ENCODE measurements around the gene LITAF. TPM values are rescaled to one million over a fixed set of nuclear protein-coding genes. Genes with fewer than 3 reads are reported as not detected.

Gene LITAF
- total RNA-seq, 2 experiments from 2014 or later = 12.2 to 43.2 TPM

- ChIA-PET CTCF (ENCODE audit: unreplicated experiment) (no interaction called here), POLR2A (no interaction called here)
- Histone ChIP-seq H3K4me2 (ENCODE audit: low read length) (no peak overlapping the region), H3K79me2 (ENCODE audit: insufficient read depth, low read depth, low read length) (no peaks in the 10 kb centered on the region), H3K36me3 (ENCODE audit: insufficient read depth, low read length) (no peaks in the 10 kb centered on the region), H3K9me3 (ENCODE audit: low read length) (no peaks in the 10 kb centered on the region), H4K20me1 (ENCODE audit: insufficient read depth, low read length) (no peaks in the 10 kb centered on the region; the same call in 1 of the 2 replicates), H3K27ac (ENCODE audit: low read depth, low read length, poor library complexity, severe bottlenecking) (no peak overlapping the region), H3K4me3 (ENCODE audit: low read depth, low read length, poor library complexity, severe bottlenecking) (no peak overlapping the region), H3K9me2 (ENCODE audit: insufficient read depth, low read length) (no peaks in the 10 kb centered on the region), H3K4me1 (ENCODE audit: insufficient read depth, low read length, poor library complexity, severe bottlenecking) (peaks cover 11% of the 10 kb centered on the region), H2AFZ (ENCODE audit: low read length) (no peak overlapping the region)
- DNase-seq (ENCODE audit: low spot score) = no peak
- no TSS peak for BruUV-seq (replicated peaks)
- TF ChIP-seq CTCF (conservative IDR thresholded peaks at IDR 0.05; ENCODE audit: low read length) (no peak), EZH2phosphoT487 (IDR thresholded peaks at IDR 0.05; ENCODE audit: borderline replicate concordance, low read depth, low read length) (no peak)
- intact Hi-C loops (cut with micrococcal nuclease; ENCODE audit: unreplicated experiment) = no loop called here
Measured at GRCh38 chr16:11570806-11571205, 15.9 kb downstream of the LITAF start.

- ChIA-PET CTCF (ENCODE audit: unreplicated experiment) (no interaction called here), POLR2A (no interaction called here)
- TF ChIP-seq CTCF (conservative IDR thresholded peaks at IDR 0.05; ENCODE audit: low read length) (no peak), EZH2phosphoT487 (IDR thresholded peaks at IDR 0.05; ENCODE audit: borderline replicate concordance, low read depth, low read length) (no peak)
- Histone ChIP-seq H3K27ac (ENCODE audit: low read depth, low read length, poor library complexity, severe bottlenecking) (no peak overlapping the region), H3K9me2 (ENCODE audit: insufficient read depth, low read length) (no peaks in the 10 kb centered on the region), H2AFZ (ENCODE audit: low read length) (no peak overlapping the region), H3K4me2 (ENCODE audit: low read length) (no peak overlapping the region), H3K9me3 (ENCODE audit: low read length) (no peaks in the 10 kb centered on the region), H3K79me2 (ENCODE audit: insufficient read depth, low read depth, low read length) (no peaks in the 10 kb centered on the region), H3K4me3 (ENCODE audit: low read depth, low read length, poor library complexity, severe bottlenecking) (no peak overlapping the region), H3K4me1 (ENCODE audit: insufficient read depth, low read length, poor library complexity, severe bottlenecking) (peaks cover 11% of the 10 kb centered on the region), H3K36me3 (ENCODE audit: insufficient read depth, low read length) (no peaks in the 10 kb centered on the region), H4K20me1 (ENCODE audit: insufficient read depth, low read length) (no peaks in the 10 kb centered on the region; the same call in 1 of the 2 replicates)
- intact Hi-C loops (cut with micrococcal nuclease; ENCODE audit: unreplicated experiment) = no loop called here
- BruUV-seq (replicated peaks) = no TSS peak
- no peak for DNase-seq (ENCODE audit: low spot score)
Measured at GRCh38 chr16:11570258-11570657, 16.5 kb downstream of the LITAF start.

- peaks cover 4% of the 10 kb centered on the region for H3K4me1 ChIP-seq (ENCODE audit: insufficient read depth, low read length, poor library complexity, severe bottlenecking)
- no peak overlapping the region for H3K4me2 ChIP-seq (ENCODE audit: low read length)
- no peaks in the 10 kb centered on the region for H3K9me2 ChIP-seq (ENCODE audit: insufficient read depth, low read length)
- H3K36me3 ChIP-seq (ENCODE audit: insufficient read depth, low read length) = no peaks in the 10 kb centered on the region
- H3K4me3 ChIP-seq (ENCODE audit: low read depth, low read length, poor library complexity, severe bottlenecking) = no peak overlapping the region
- H2AFZ ChIP-seq (ENCODE audit: low read length) = no peak overlapping the region
- TF ChIP-seq EZH2phosphoT487 (IDR thresholded peaks at IDR 0.05; ENCODE audit: borderline replicate concordance, low read depth, low read length) (no peak), CTCF (conservative IDR thresholded peaks at IDR 0.05; ENCODE audit: low read length) (no peak)
- no peaks in the 10 kb centered on the region; the same call in 1 of the 2 replicates for H4K20me1 ChIP-seq (ENCODE audit: insufficient read depth, low read length)
- no TSS peak for BruUV-seq (replicated peaks)
- no peak overlapping the region for H3K27ac ChIP-seq (ENCODE audit: low read depth, low read length, poor library complexity, severe bottlenecking)
- ChIA-PET POLR2A (no interaction called here), CTCF (ENCODE audit: unreplicated experiment) (no interaction called here)
- H3K79me2 ChIP-seq (ENCODE audit: insufficient read depth, low read depth, low read length) = no peaks in the 10 kb centered on the region
- no peaks in the 10 kb centered on the region for H3K9me3 ChIP-seq (ENCODE audit: low read length)
- no peak for DNase-seq (ENCODE audit: low spot score)
- intact Hi-C loops (cut with micrococcal nuclease; ENCODE audit: unreplicated experiment) = no loop called here
Measured at GRCh38 chr16:11566398-11566797, 20.3 kb downstream of the LITAF start.
